Stimulated activated CD4-positive, alpha-beta T cell treated with anti-CD3 and anti-CD28 coated beads, Interleukin-4, amount 100 ng/mL, for 24 hours (primary cell): ENCODE results near the gene FASLG.
"Not testable (repeated sequence)": the region's sequence is repeated elsewhere in the genome, so short reads cannot be mapped to it uniquely, and the experiment has no call there.

Experiments
- DNase-seq: peaks from one replicate; pipeline ENCODE4 v3.0.0-alpha.2; 2020

Gene FASLG

GRCh38 chr1:172686143-172686542 lies 27.2 kb downstream of the FASLG start:
- DNase-seq = no peak

- DNase-seq = not testable (repeated sequence)
These were observed 29.7 kb downstream of the FASLG start for GRCh38 chr1:172688428-172689085.

- DNase-seq = not testable (repeated sequence)
These were observed 32.0 kb downstream of the FASLG start for GRCh38 chr1:172690925-172691324.

- no peak for DNase-seq
These were observed 38.7 kb downstream of the FASLG start for GRCh38 chr1:172697534-172698002.

- peak; percentile 18 for DNase-seq
These were observed 39.3 kb downstream of the FASLG start for GRCh38 chr1:172698224-172698623.

- peak; percentile 79 for DNase-seq
These were observed 40.2 kb downstream of the FASLG start for GRCh38 chr1:172699111-172699510.

GRCh38 chr1:172699695-172700227 lies 40.9 kb downstream of the FASLG start:
- DNase-seq = peak; percentile 23

GRCh38 chr1:172700556-172700955 lies 41.7 kb downstream of the FASLG start:
- no peak for DNase-seq

GRCh38 chr1:172704001-172704400 lies 45.1 kb downstream of the FASLG start:
- no peak for DNase-seq

GRCh38 chr1:172704420-172705210 lies 45.7 kb downstream of the FASLG start:
- no peak for DNase-seq

- peak; percentile 61 for DNase-seq
These were observed 49.5 kb downstream of the FASLG start for GRCh38 chr1:172708452-172708851.

- no peak for DNase-seq
These were observed 52.7 kb downstream of the FASLG start for GRCh38 chr1:172711558-172711957.

GRCh38 chr1:172713466-172713865 lies 54.6 kb downstream of the FASLG start:
- DNase-seq = no peak
